ENCODE results near the gene FANCC.

DNA sequence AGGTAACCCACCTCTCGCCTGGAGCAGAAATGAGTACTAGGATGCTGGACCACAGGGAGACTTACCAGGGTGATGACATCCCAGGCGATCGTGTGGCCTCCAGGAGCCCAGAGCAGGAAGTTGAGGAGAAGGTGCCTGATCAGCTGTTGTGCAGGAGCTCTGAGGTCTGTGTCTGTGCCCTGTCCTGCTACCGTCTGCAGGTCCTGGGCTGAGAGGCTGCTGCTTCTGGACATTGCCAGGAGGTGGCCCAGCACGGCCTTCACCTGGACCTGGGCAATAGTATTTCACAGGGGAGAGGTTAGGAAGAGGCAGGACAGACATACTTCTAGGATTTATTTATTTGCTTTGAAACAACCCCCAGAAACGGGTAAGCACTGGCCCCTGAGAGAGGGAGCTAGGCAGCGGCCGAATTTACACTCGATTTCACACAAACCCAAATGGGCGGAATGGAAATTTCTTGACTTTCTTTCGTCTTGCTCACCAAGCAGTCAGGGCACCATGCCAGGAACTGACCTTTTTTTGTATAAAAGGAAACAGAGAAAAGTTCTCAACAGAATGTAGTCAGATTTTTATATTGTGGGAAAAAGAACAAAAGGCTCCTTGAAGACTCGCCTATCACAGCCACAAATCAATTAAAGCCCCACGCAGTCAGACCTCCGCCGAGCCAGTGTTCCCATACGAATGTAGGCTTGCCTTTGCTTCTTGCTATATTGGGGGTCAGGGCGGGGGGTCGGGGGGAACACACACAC lies 210.3 kb downstream of the FANCC start:
- TF ChIP-seq, protein P1, sequence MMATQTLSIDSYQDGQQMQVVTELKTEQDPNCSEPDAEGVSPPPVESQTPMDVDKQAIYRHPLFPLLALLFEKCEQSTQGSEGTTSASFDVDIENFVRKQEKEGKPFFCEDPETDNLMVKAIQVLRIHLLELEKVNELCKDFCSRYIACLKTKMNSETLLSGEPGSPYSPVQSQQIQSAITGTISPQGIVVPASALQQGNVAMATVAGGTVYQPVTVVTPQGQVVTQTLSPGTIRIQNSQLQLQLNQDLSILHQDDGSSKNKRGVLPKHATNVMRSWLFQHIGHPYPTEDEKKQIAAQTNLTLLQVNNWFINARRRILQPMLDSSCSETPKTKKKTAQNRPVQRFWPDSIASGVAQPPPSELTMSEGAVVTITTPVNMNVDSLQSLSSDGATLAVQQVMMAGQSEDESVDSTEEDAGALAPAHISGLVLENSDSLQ (IDR thresholded peaks at IDR 0.05) = no peak
- TF ChIP-seq LEF1 (IDR thresholded peaks at IDR 0.05; ENCODE audit: borderline replicate concordance) (no peak), FOXK2 (IDR thresholded peaks at IDR 0.05) (no peak), FOXM1 (IDR thresholded peaks at IDR 0.05; ENCODE audit: borderline replicate concordance) (no peak), HDGF (IDR thresholded peaks at IDR 0.05; ENCODE audit: borderline replicate concordance) (no peak), SUZ12 (IDR thresholded peaks at IDR 0.05) (no peak)

All from HEK293T (cell line).